Stomach smooth muscle (tissue), 2 donors: Measurements from ENCODE around the gene EPHA7.

Experiments used
- H3K27ac ChIP-seq: one replicate; pipeline ENCODE4 v1.7.0; 2013; ENCODE audit warnings: mild to moderate bottlenecking, low read length, inconsistent platforms
- H3K27me3 ChIP-seq, 2 donors: one replicate each; pipeline ENCODE4 v1.7.0; 2013; ENCODE audit warnings: low read length in 2 of 2; ENCODE audit not compliant: insufficient read depth in 2 of 2, control insufficient read depth in 1 of 2
- H3K36me3 ChIP-seq, 2 donors: one replicate each; pipeline ENCODE4 v1.7.0; 2013; ENCODE audit warnings: low read length in 2 of 2; ENCODE audit not compliant: control insufficient read depth in 2 of 2, insufficient read depth in 2 of 2
- H3K4me1 ChIP-seq: one replicate; pipeline ENCODE4 v1.7.0; 2013; ENCODE audit warnings: low read length; ENCODE audit not compliant: control insufficient read depth, insufficient read depth
- H3K4me3 ChIP-seq, 2 donors: one replicate each; pipeline ENCODE4 v1.7.0; 2013; ENCODE audit warnings: low read length in 2 of 2
- H3K9ac ChIP-seq, 2 donors: one replicate each; pipeline ENCODE4 v1.7.0; 2013; ENCODE audit warnings: low read length in 2 of 2, mild to moderate bottlenecking in 1 of 2
- H3K9me3 ChIP-seq, 2 donors: one replicate each; pipeline ENCODE4 v1.7.0; 2013; ENCODE audit warnings: low read length in 2 of 2; ENCODE audit not compliant: control insufficient read depth in 2 of 2
- donor health status: healthy.
- donor health status: Pancreatic carcinoma.

The EPHA7 gene

GRCh38 chr6:93358435-93358834, 60.9 kb downstream of the EPHA7 start:
- Histone ChIP-seq H3K9me3 (no peaks in the 10 kb centered on the region), H3K36me3 (peaks cover 6 to 19% of the 10 kb centered on the region in 2 donors), H3K9ac (no peak overlapping the region), H3K27ac (no peak overlapping the region), H3K27me3 (no peaks in the 10 kb centered on the region), H3K4me3 (no peak overlapping the region), H3K4me1 (no peaks in the 10 kb centered on the region)

- H3K9ac ChIP-seq = no peak overlapping the region
- H3K27me3 ChIP-seq = no peaks in the 10 kb centered on the region
- no peak overlapping the region for H3K27ac ChIP-seq
- H3K4me3 ChIP-seq = no peak overlapping the region
- no peaks in the 10 kb centered on the region for H3K4me1 ChIP-seq
- H3K9me3 ChIP-seq = no peaks in the 10 kb centered on the region
- H3K36me3 ChIP-seq = peaks cover 6 to 25% of the 10 kb centered on the region in 2 donors
Observed at GRCh38 chr6:93352604-93353003, 66.8 kb downstream of the EPHA7 start.

DNA sequence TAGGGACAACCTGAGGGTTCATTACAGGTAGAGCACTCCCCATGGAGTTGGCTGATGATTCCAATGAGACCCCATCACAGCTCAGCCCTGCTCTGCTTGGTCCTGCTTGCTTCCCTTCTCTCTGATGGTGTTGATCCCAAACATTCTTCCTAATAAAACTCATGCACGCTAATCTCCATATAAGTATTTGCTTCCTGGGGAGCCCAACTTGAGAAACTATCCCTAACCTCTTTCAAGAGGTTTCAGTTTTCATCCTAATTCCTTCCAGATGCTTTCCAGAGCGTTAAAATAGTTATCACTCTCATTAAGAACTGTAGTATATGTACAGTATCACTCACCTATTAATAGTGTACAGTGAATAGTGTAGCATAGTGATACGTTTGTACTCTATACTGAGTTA, 68.1 kb downstream of the EPHA7 start:
- no peaks in the 10 kb centered on the region for H3K4me1 ChIP-seq
- no peaks in the 10 kb centered on the region for H3K27me3 ChIP-seq
- no peak overlapping the region for H3K27ac ChIP-seq
- H3K9me3 ChIP-seq = no peaks in the 10 kb centered on the region
- H3K9ac ChIP-seq = no peak overlapping the region
- H3K4me3 ChIP-seq = no peak overlapping the region
- peaks cover 0 to 16% of the 10 kb centered on the region in 2 donors for H3K36me3 ChIP-seq

DNA sequence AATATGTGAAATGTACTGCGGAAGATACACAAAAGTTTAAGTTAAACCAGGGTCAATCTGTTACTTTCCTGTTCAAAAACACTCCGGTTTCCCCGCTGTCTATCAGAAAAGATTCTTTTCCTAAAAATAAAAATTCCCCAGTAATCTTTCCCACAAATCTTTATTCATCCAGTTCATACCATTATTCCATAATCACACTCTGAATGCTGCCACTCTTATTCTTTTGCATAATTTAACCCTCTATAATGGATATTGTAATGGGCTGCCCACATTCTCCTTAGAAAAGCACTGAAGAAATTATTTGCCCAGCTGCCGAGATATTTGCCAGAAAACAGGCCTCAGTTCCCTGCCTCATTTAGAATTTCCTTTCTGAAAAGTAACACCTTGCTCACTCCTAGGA, 68.6 kb downstream of the EPHA7 start:
- Histone ChIP-seq H3K36me3 (peaks cover 0 to 14% of the 10 kb centered on the region in 2 donors), H3K9ac (no peak overlapping the region), H3K4me1 (no peaks in the 10 kb centered on the region), H3K27me3 (no peaks in the 10 kb centered on the region), H3K9me3 (no peaks in the 10 kb centered on the region), H3K27ac (no peak overlapping the region), H3K4me3 (no peak overlapping the region)

DNA sequence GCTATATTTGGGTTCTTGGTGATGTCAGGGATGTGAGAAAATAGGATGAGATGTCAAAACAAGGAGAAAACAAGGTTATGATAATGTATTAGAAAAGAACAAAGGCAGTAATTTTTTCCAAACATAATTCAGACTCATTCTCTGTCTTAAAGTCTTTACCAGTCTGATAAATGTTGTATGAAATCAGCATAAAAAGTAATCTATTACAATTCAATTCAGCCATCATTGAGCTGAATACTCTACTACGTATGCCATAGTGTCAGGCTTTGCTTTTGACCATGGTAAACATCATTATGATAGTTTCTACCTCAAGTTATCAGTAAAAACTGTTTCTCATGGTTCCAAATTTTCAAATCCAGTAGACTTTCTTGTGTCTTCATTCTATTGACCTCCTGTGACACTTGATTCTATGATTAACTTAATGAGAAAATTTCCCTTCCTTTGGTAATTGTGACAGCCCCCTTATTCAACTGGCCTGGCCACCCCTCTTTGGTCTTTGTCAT, 75.0 kb downstream of the EPHA7 start:
- no peaks in the 10 kb centered on the region for H3K9me3 ChIP-seq
- no peak overlapping the region for H3K9ac ChIP-seq
- no peaks in the 10 kb centered on the region for H3K27me3 ChIP-seq
- H3K4me1 ChIP-seq = no peaks in the 10 kb centered on the region
- no peak overlapping the region for H3K4me3 ChIP-seq
- peaks cover 0 to 3% of the 10 kb centered on the region in 2 donors for H3K36me3 ChIP-seq
- H3K27ac ChIP-seq = no peak overlapping the region

GRCh38 chr6:93343476-93343875, 75.9 kb downstream of the EPHA7 start:
- H3K4me3 ChIP-seq = no peak overlapping the region
- no peaks in the 10 kb centered on the region for H3K9me3 ChIP-seq
- no peaks in the 10 kb centered on the region for H3K27me3 ChIP-seq
- no peak overlapping the region for H3K9ac ChIP-seq
- H3K36me3 ChIP-seq = peaks cover 0 to 3% of the 10 kb centered on the region in 2 donors
- H3K27ac ChIP-seq = no peak overlapping the region
- no peaks in the 10 kb centered on the region for H3K4me1 ChIP-seq

DNA sequence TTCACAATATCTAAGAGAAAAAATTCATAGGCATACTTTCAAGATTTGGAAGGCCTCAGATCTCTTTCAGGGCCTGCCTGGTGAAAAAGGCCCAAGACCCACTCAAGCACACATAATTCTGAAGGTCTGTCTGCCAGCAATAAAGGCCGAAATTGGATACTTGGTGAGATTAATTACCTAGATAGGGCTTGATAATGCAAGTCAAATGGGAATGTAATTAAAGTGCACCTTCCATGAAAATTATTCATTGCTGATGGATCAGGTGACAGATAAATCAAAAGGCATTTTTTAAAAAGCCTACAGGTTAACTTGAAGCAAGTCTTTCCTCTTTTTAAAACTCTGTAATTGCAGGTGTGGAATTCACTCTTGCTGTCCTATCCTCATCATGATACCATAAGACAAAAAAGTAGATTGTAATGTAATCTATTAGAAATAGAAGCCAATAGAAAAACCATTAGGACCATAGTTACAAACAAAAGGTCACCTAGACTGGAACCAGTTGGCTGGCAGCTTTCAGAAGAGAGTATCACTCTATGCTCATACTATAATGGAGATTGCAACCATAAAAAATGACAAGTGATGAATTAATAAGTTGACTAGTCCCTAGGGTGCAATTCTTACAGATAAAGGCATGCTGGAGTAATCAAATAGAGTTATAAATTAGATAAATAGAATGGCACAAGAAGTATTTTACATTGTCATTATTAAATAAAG, 77.3 kb downstream of the EPHA7 start:
- H3K27me3 ChIP-seq = no peaks in the 10 kb centered on the region
- no peak overlapping the region for H3K4me3 ChIP-seq
- H3K4me1 ChIP-seq = no peaks in the 10 kb centered on the region
- H3K9me3 ChIP-seq = no peaks in the 10 kb centered on the region
- no peak overlapping the region for H3K9ac ChIP-seq
- no peak overlapping the region for H3K27ac ChIP-seq
- no peaks in the 10 kb centered on the region for H3K36me3 ChIP-seq

GRCh38 chr6:93337772-93338394, 81.5 kb downstream of the EPHA7 start:
- peaks cover 0 to 3% of the 10 kb centered on the region in 2 donors for H3K36me3 ChIP-seq
- H3K4me3 ChIP-seq = no peak overlapping the region
- no peak overlapping the region for H3K9ac ChIP-seq
- H3K9me3 ChIP-seq = peaks cover 0 to 2% of the 10 kb centered on the region in 2 donors
- no peaks in the 10 kb centered on the region for H3K4me1 ChIP-seq
- no peaks in the 10 kb centered on the region for H3K27me3 ChIP-seq
- no peak overlapping the region for H3K27ac ChIP-seq

DNA sequence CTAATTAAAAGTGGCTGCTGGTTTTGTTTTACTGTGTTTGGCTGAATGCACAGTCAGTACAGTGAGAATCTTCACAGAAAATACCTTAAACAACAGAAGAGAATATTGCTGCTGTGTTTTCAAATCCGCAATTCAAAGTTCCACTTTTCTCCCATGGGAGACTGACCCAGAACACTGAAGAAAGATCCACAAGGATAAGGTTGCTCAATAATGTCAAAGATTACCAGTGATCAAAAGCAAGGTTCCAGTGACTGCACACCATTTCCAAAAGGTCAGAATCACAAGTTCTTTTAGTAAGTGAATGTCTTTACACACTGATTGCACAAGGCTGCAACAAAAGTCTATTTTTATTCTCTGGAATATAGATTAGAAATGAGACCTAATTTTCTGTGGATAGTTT, 82.3 kb downstream of the EPHA7 start:
- Histone ChIP-seq H3K9me3 (peaks cover 0 to 2% of the 10 kb centered on the region in 2 donors), H3K36me3 (peaks cover 0 to 4% of the 10 kb centered on the region in 2 donors), H3K4me3 (no peak overlapping the region), H3K27me3 (no peaks in the 10 kb centered on the region), H3K27ac (no peak overlapping the region), H3K4me1 (no peaks in the 10 kb centered on the region), H3K9ac (no peak overlapping the region)

DNA sequence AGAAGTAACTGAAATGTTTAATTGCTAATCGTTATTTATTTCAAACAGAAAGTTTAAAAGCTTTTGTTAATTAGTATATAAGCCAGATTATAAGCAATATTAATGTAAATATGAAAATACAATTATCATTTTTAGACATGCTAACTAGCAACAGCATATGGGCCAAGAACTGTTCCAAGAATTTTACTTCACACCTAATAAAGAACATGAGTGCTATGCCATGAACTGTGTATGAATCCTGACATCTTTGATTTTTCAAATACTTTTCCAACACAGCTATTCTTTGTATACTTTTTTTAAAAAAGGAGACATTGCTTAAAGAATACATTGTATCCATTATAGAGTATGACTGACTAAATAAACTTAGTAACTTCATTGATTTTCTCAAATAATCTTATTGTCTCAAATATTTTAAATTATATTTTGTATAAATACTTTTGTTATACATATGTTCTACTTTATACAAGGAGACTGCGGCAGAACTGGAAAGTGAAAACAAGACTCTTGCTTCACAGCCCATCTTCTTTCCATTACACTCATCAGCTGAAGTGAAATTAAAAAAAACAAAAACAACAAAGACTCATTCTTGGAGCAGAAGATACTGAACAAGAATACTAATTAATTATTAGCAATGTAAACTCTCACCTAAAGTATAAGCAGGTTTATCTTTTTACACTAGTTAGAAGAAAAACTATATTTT, 89.9 kb downstream of the EPHA7 start:
- peaks cover 0 to 4% of the 10 kb centered on the region in 2 donors for H3K36me3 ChIP-seq
- H3K4me1 ChIP-seq = no peaks in the 10 kb centered on the region
- no peak overlapping the region for H3K4me3 ChIP-seq
- H3K27ac ChIP-seq = no peak overlapping the region
- H3K9me3 ChIP-seq = peaks cover 0 to 2% of the 10 kb centered on the region in 2 donors
- no peak overlapping the region for H3K9ac ChIP-seq
- no peaks in the 10 kb centered on the region for H3K27me3 ChIP-seq
